HG02943 (cell line): Measurements from ENCODE around the gene MAPK8.

ENCODE experiments used
- ATAC-seq: cut with Tn5 transposase; IDR thresholded peaks from one replicate; pipeline ENCODE4 v1.9.1; 2021; ENCODE audit warnings: mild to moderate bottlenecking, low read depth, moderate library complexity; ENCODE audit not compliant: unreplicated experiment

The MAPK8 gene

DNA sequence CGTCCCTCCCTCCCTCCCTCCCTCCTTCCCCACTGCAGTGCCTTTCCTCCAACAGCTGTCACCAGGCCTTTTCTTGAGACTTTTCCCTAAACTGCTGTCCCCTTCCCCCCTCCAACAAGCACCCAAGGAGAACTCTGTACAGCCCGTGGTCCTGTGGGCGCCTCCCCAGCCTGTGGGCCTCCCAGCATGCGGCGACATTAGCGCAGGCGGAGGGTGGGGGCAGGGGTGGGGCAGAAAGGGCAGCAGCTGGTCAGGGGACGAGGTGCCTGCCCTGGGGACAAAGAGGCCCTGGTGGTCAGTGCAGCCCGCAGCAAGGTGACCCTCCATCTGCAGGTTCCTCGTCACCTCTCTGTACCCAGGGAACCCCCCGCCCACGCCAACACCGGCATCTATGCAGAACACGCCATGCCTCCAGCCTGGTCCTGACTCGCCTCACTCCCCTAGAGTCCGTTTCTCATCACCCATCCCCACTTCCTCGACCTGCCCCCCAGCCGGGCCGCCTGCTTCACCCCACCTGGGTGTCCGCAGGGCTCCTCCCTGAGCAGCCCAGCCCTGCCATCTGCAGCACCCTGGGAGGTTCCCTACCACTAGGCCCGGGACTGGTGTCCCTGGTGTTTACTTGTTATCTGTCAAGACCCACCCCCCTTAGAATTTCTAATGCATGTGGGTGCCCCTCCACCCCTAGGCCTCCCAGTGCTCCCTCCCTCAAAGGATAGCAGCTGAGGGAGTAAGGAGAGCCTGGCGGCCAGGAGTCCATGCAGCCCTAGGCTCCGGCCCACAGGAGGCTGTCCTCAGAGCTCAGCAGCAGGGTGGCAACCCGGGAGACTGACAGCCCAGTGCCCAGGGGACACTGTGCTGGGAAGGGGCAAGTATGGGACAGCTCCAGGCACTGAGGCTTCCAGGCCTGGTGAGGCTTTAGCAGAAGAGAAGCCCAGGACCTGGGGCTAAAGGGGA, 150.6 kb downstream of the MAPK8 start:
- ATAC-seq: no peak

DNA sequence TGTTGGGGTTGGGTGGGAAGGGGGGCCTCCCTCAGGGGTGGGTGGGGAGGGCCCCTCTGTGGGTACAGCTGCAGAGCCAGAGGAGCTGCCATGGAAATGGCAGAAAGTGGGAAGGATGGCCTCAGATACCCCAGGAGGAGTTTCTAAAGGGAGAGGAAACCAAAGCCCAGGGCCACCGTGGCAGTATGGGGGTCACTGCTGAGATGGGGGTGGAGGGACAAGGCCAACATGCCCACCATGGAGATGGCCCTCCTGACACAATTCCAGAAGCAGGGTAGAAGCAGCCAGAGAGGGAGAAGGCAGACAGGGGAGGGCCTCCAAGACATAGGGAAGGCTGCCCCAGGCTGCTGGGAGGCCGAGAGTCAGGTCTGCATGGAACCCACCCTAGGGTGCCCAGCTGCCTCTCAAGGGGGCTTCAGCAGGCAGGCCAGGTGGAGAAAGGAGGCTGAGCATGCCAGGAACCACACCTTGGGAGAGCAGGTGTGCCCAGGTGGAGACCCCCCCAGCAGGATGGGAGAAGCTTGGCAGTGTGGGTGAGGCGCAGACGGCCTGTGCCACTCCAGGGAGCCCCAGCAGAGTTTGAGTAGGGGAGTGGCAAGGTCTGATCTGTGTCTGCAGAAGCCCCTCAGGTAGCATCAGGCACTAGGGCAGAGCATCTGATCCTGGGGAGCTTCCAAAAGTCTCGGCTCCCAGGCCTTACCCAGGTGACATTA, 151.6 kb downstream of the MAPK8 start:
- ATAC-seq: no peak

DNA sequence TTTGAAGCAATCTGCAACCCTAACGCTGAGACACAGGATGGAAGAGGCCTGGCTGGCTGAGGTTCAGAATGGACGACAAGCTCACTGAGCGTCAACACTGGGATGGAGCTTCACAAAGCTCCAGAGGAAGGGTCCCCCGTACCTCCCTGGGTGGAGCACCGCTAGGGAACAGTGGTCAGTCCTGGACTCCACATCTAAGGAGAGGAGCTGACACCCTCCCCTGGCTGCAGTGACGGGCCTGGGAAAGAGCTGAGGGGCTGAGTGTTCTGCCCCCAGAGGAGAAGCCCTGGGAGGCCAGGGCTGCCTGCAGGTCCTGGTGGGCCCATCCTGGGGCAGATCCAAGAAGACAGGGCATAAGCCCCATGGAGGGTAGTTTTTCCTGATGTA, 152.2 kb downstream of the MAPK8 start:
- ATAC-seq: no peak

DNA sequence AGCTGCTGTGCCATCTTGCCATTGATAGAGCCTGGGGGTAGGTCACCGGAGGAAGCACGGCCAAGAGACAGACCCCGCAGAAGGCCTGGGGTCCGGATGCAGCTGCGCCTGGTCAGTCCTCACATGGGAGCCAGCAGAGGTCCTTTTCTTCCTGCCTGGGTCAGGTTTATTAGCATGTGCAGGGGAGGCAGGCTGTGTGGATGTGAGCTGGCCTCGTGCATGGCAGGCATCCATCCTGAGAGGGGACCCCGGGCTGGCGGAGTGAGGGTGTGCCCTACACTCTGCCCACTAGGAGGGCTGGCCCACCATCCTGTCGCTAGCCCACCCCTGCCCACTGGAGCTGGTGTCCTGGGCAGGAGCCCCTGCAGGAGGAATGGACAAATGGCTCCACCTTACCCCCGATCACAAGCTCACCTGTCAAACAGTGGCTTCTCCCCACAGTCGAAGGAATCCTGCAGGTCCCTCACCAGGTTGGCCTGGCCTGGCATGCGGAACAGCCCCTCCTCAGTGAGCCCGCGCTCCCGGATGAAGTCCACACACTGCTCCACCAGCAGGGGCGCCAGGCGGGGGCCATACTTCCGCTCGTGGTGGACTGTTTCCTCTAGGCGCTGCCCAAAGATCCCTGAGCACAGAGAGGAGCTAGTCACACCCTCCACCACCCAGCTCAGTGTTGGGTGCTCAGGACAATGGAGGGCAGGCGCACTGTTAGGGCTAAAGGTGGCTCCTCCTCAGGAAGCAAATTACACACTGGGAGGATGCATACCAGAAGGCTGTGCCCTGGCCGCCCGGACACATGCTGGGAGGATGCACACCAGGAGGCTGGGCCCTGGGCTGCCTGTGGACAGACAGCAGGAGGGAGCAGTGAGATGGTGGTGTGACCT, 153.0 kb downstream of the MAPK8 start:
- ATAC-seq: no peak

DNA sequence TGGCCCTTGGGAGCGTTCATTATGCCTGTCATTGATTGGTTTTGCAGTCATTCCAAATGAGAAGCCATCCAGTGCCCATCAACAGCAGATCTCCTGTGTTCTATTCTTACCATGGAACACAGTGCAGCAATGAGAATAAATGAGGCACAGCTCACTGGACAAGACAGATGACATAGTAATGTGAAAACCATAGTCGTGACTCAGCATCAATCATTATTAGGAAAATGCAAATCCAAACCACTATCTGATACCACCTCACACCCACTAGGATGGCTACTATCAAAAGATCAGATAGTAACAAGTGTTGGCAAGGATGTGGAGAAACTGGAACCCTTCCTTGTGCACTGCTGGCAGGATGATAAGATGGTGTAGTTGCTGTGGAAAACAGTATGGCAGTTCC, 153.7 kb downstream of the MAPK8 start:
- no peak for ATAC-seq

DNA sequence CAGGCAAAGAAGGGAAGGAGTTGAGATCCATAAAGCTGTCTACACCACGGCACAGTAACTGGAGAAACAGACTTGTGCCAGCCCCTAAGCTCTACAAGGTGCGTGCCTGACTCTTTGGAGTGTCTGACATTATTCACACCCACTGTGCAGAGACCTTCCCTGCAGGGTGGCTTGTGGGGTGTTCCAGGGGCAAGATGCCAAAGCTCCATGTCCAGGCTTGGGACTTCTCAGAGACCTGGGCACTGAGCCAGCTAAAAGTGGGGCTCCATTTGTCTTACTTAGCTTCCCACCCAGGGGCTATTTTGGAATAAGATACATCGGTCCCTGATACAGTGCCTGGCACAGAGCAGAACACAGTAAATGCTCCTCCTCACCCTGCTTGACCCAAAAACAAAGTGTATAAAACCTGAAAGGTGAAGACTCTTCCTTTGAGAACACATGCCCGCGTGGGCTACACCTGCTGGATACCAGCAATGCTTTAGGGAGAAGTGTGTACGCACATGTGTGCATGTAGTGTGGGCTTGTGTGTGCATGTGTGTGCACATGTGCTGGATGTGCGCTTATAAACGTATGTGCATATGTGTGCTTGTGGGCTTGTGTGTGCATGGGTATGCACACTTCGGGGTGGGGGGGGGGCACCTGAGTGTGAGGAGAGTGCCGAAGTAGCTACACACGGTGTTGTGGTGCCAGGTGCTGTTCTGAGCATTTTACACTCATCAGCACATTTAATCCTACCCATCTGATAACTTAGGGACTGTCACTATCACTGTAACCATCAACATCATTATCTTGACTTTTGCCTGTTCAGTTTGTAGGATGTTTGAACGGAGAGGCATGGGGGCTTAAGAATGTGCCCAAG, 155.4 kb downstream of the MAPK8 start:
- no peak for ATAC-seq

DNA sequence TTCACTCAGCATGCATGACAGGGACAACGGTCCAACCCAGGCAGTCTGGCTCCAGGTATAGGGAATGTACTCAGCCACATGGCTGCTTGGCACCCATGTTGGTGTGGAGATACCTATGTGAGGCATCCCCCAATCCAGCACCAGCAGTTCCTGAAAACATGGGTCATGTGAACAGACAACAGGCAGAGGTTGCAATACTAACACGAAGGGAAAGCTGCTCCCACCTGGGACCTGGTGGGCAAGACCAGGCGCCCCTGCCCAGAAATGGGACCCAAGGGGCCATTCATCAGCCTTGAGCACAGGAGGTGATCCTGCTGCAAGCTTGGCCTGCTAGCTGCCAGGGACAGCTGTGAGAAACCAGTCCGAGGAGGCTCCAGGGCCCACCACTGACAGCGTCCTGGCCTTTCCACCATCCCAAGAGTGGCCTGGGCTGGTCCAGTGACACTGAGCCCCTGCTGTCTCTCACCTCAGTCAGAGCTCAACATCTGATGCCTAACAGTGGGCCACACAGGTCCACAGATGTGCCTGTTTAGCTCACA, 156.1 kb downstream of the MAPK8 start:
- ATAC-seq: no peak

DNA sequence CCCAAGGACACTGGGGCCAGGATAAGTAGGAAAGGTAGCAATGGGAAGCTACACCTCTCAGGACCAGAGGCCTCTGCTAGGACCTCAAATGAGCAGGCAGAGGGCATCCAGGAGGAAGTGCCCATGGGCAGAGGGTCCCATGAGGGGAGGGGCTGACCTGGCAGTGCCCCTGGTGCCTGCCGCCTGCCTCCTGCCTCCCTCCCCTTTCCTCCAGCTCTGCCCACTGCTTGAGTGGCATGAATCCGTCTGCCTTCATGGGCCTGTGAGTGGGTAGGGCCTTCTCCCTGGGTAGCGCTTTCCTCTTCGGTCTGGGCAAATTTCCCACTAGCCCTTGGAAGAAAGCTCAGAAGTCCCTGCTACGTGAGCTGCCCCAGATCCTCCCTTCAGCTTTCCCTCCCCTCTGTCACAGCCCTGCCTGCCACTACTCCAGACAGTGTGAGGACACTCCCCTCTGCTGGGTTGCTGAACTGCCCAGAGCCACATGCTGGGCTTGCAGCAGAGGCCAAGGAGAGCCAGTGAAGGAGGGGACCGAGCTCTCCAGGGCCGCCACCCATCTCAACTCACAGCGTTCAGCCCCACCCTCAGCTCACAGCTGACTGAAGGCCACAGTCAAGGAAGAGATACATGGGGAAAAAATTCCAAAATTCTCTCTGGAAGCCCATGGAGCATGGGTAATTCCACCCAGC, 157.0 kb downstream of the MAPK8 start:
- ATAC-seq: no peak

DNA sequence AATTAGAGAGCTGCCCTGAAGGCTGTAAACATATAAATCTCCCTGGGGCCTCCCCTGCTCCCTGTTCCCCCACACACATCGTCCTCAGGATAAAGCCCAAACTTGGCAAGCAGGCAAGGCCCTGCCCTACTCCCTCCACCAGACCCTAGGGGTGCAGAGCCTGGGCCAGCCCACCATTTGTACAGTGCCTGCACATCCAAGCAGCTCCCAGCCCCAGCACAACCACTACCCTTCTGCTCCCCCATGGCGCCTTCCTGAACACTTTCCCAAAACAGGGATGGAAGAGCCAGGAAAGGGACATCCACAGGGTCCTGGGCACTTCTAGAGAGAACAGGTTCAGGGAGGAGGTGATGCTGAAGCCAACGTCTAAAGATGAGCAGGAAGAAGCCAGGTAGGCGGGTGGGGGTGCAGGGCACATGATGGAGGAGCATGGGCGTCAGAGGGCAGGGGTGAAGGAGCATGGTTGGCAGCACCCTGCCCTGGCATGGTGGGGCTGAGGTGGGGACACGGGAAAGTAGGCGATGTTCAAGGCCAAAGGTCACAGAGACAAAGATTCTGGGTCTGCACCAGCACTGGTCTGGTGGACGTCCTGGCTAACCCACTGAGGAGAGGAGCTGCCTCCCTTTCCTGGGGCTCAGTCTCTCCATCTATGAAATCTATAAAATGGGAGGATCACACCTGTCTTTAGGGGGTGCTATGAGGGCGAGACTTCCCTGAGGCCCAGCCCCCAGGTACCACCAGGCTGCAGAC, 157.8 kb downstream of the MAPK8 start:
- ATAC-seq: no peak

DNA sequence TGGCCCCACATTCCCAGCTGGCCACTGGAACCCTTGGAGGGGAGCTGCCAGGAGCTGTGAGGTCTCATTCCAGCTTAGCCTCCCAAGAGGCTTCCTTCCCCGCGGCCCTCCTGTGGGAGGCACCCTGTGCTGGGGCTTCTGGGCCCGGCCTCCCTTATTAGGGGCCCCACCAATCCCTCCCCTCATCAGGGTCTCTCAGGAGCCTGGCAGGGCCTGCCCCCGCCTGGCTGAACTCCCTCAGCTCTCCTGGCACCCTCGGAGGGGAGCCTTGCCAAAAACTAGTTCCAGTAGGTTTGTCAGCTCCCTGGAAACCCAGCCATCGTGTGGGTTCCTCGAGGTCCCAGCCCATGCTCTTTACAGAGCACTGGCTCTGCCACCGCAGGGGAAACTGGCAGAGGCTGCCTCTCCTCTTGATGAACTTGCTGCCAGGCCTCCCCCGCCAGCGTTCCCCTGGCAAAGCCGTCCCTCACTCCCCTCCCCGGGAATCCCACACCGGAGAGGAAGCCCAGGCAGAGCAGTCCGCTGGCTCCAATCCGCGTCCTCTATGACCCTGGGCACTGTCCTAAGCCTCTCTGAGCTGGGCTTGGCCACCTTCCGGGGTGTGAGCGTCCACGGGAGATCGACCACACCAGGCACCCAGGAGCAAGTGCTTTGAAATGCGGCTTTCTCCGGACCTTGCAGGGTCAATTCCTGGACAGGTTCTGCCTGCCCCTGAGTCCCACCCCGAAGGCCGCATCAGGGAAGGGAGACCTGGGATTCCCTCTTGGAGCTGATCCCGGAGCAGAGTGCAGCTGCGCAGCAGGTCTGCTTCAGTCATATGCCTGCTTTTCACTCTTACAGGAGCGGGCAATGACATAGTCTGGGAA, 158.6 kb downstream of the MAPK8 start:
- no peak for ATAC-seq

DNA sequence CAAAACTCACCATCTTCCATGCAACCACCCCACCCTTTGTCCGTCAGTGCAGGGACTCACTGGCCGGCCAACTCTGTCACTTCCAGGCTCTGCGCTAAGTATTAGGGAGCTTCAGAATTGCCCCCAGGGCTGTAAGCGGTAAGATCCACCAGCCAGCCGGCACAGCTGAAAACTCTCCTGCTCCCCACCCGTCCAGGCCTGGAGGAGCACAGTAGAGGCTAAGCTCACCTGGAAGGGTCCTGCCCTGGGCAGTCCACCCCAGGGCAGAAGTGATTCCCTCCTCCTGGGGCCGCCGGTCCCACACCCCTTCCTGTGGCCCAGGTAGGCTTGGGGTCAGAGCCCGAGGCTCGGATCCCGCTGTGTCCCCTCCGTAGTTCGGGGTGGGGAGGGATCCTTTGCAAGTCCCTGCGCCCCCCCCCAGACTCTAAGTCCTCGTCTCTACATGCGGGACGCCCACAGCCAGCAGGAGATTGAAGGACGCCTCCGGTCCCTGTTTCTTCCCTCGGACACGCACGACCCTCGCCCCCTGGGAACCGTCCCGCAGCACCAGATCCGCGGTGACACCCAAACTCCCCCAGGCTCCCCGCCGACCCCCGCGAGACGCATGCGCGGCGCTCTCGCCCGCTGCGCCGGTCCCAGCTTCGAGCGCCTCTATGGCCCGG, 159.5 kb downstream of the MAPK8 start:
- no peak for ATAC-seq

DNA sequence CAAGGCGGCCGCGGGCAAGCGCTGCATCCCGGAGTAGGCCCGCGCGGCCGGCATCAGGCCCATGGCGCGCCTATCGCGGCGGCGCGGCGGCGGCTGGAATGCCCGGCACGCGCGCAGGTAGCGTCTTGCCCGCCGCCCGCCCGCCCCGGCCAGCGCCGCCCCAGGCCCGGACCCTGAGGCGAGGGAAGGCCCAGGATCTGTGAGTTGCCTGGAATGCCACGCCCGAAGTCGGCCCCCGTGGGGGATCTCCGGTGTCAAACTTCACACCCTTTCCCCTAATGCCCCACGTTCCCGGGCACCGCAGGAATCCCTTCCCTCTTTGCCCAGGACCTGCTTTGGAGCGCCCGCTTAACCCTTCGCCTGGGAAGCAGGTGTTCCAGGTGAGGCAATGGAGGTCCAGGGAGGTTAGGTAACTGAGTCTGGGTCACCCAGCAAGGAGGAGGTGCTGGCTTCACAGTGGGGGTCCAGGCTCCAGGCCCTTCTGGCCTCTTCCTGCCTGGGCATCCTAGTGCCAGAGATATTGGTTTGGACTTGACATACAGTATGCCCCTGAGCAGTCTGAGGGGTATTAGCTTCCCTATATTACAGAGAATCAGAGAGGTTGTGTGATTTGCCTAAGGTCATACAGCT, 160.2 kb downstream of the MAPK8 start:
- ATAC-seq: no peak

DNA sequence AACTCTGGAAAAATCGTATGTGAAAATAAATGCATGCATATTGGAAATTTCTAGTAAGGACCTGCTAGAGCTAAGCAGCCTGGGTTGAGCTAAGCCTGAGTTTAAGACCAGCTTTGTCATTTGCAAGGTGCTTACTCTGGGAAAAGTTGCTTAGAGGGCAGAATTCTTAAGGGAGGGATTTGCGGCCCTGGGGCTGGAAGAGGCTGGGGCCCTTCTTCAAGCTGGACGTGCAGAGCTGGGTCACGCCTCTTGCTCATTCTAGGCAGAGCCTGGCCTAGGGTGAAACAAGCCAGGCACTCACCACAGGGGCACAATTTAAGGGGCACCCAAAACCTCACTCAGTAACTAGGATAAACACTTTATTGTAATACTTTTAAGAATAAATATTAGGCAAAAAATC, 161.2 kb downstream of the MAPK8 start:
- ATAC-seq: no peak

DNA sequence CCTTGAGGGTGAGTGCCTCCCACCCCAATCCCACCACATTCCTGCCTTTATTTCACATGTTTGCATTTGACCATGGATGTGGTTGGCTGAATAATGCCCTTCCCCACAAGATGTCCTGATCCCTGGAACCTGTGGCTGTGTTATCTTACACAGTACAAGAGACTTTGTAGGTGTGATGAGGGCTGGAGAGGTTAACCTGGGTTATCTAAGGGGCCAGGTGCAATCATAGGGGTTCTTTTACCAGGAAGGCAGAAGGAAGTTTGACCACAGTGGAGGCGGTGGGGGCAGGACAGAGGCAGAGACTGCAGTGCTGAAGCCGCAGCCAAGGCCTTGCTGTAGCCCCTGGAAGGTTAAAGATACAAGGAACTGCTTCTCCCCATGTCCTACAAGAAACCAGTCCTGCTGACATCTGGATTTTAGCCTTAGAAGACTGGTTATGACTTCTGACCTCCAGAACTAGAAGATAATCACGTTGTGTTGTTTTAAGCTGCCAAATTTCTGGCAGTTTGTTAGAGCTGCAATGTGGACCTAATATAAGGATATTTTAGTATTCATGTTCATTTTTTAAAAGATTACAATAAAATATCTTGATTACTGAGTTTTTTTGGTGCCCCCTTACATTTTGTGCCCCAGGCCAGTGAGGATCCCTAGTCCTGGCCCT, 161.8 kb downstream of the MAPK8 start:
- ATAC-seq: no peak

DNA sequence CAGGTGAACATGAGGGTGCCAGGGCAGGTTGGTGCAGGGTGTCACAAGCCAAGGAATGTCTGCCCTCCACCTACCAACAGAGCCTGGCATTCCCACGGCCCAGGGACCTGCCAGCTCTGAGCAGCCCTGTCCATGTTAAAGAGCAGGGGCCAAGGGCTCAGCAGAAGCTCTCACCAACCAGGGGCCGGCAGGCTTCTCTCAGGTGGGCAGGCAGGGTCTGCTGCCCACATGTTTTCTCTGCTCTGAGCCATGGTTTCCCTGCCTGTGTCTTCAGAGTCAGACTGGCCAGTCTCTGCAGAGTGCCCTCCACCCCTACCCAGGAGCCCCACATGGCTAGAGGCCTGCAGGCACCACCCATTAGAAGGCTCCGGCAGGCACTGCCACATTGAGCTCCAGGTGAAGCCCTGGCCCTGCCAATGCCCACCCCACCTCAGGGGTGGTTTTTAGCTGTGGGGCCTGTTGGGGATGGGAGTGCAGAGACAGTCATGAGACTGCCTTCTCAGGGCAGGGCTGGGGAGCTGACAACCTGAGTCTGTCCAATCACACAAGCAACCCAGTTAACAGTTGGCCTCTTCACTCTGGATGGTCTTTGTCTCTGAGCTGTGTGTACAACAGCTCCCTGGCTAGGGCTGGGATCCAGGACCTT, 162.5 kb downstream of the MAPK8 start:
- no peak for ATAC-seq
